Measurements from ENCODE around the gene ZSCAN22. TPM values are rescaled to one million over a fixed set of nuclear protein-coding genes. Genes with fewer than 3 reads are reported as not detected.
A peak's percentile ranks its signal among the peaks of the same experiment; 100 is the strongest.

The ZSCAN22 gene
- total and polyA plus RNA-seq, 2 donors (not counting 1 experiment from before 2014, with no cell fraction given) = 2.8 to 7.1 TPM

DNA sequence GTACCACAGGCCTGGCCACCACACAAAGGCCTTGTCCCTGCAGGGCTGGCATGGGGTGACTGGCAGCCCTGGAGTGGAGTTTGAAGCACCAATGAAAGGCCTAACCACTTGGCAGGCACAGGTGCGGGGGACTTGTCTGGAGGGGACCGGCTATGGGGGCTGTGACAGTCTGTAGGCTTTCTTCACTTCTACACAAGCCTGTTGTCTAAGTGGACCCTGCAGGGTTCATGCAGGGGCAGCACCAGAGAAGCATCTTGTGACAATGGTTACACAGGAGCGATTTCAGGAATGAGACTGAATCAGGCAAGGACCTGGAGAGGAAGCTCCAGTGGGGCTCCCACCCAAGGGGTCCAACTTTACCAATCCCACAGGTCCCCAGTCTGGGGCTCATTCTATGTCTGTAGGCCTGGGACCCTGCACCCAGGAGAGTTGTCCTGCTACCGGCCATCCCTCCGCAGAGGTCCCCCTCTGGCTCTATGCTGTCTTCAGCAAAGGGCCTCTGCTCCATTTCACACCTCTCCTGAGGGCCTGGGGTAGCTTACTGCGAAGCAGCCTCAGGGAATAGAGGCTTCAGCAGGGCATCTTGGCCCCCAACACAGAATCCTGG, 56.3 kb downstream of the ZSCAN22 start:
- no peak overlapping the region for H3K4me2 ChIP-seq (replicated peaks; ENCODE audit: low read depth, low read length, poor library complexity, severe bottlenecking)
- H3K9me3 ChIP-seq (ENCODE audit: control extremely low read depth in 1 of 3, control insufficient read depth in 2 of 3, insufficient read depth in 1 of 3, low read length in 2 of 3) = no peaks in the 10 kb centered on the region
- no peak overlapping the region for H3K4me3 ChIP-seq (ENCODE audit: control extremely low read depth in 1 of 5, extremely low read depth in 1 of 5, insufficient read depth in 1 of 5, low read depth in 2 of 5, low read length in 4 of 5)
- peaks cover 44% of the 10 kb centered on the region for H3K79me2 ChIP-seq (ENCODE audit: control insufficient read depth, insufficient read depth, low read length)
- H3K27ac Mint-ChIP-seq = peak overlapping the region; percentile 63
- TF ChIP-seq, protein P1, sequence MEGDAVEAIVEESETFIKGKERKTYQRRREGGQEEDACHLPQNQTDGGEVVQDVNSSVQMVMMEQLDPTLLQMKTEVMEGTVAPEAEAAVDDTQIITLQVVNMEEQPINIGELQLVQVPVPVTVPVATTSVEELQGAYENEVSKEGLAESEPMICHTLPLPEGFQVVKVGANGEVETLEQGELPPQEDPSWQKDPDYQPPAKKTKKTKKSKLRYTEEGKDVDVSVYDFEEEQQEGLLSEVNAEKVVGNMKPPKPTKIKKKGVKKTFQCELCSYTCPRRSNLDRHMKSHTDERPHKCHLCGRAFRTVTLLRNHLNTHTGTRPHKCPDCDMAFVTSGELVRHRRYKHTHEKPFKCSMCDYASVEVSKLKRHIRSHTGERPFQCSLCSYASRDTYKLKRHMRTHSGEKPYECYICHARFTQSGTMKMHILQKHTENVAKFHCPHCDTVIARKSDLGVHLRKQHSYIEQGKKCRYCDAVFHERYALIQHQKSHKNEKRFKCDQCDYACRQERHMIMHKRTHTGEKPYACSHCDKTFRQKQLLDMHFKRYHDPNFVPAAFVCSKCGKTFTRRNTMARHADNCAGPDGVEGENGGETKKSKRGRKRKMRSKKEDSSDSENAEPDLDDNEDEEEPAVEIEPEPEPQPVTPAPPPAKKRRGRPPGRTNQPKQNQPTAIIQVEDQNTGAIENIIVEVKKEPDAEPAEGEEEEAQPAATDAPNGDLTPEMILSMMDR (IDR thresholded peaks at IDR 0.05) = no peak
- no peak for TF ChIP-seq EZH2 (IDR thresholded peaks at IDR 0.05; ENCODE audit: borderline replicate concordance, insufficient read depth, low read depth, low read length, poor library complexity, severe bottlenecking)
- H3K27me3 ChIP-seq (replicated peaks in 1 of 4; ENCODE audit: control extremely low read depth in 1 of 4, control insufficient read depth in 3 of 4, insufficient read depth in 4 of 4, low read length in 3 of 4) = no peaks in the 10 kb centered on the region
- H4K20me1 ChIP-seq (ENCODE audit: control insufficient read depth, insufficient read depth, low read length, poor library complexity, severe bottlenecking) = peaks cover 8% of the 10 kb centered on the region
- no peaks in the 10 kb centered on the region for H3K27me3 Mint-ChIP-seq
- H2AFZ ChIP-seq (ENCODE audit: insufficient read depth, low read depth, low read length, poor library complexity, severe bottlenecking) = no peak overlapping the region
- peaks cover 48% of the 10 kb centered on the region for H3K4me1 Mint-ChIP-seq
- H3K27ac ChIP-seq (ENCODE audit: low read length in 2 of 2) = no peak overlapping the region
- WGBS (ENCODE audit: insufficient coverage) = 100% methylated on average over 4 of the region's 6 CpGs
- no peaks in the 10 kb centered on the region for H3K9me3 Mint-ChIP-seq (ENCODE audit: insufficient read depth)
- H3K36me3 ChIP-seq (replicated peaks in 1 of 2; ENCODE audit: control extremely low read depth in 1 of 2, control insufficient read depth in 1 of 2, extremely low read depth in 1 of 2, insufficient read depth in 2 of 2, low read length in 1 of 2) = peaks cover under 1 to 3% of the 10 kb centered on the region in 2 experiments
- no peak overlapping the region for H3K9ac ChIP-seq (ENCODE audit: low read length)
- DNase-seq (no peak), ATAC-seq (ENCODE audit: low read depth) (no peak)
- CTCF ChIA-PET = no interaction called here
- POLR2A ChIA-PET = interaction anchor here (4.0 kb wide), 1 partner anchor 20 kb away, joined by 35 read pairs; the partner anchor contains the start of gene ZNF497
- peak overlapping the region; percentile 78 for H3K4me3 Mint-ChIP-seq
- intact Hi-C loops (cut with micrococcal nuclease) = no loop called here
- peaks cover 39 to 49% of the 10 kb centered on the region in 2 donors for H3K4me1 ChIP-seq (ENCODE audit: control insufficient read depth in 2 of 2, insufficient read depth in 2 of 2, low read length in 2 of 2)

DNA sequence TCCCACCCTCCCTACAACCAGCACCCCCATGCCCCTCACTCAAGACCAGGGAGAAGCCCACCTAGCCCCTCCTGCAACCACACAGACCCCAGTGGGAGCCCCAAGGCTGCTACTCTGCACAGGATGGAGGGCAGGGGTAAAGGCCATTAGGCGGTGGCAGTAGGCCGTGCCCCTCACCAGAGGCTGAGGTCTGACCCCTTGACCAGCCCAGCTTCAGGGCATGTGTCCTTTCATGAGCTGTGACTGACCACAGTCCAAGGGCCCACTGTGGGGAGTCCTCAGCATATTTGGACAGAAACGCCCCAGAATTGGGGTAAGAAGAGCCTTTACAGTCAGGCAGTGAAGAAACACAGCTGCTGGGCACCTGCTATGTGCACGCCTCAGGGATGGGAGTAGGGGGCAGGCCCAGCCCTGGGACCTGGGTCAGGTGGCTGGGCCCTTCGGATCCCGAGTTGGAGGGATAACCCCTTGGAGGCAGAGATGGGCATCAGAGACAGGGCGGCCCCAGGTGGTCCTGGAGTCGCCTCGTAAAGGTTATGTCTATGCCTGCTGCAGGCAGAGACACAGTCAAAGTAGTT, 58.6 kb downstream of the ZSCAN22 start:
- Mint-ChIP-seq H3K27me3 (no peaks in the 10 kb centered on the region), H3K27ac (peak overlapping the region; percentile 99), H3K4me3 (peak overlapping the region; percentile 97), H3K9me3 (ENCODE audit: insufficient read depth) (no peaks in the 10 kb centered on the region), H3K4me1 (peaks cover 45% of the 10 kb centered on the region)
- TF ChIP-seq EZH2 (IDR thresholded peaks at IDR 0.05; ENCODE audit: borderline replicate concordance, insufficient read depth, low read depth, low read length, poor library complexity, severe bottlenecking) = no peak
- TF ChIP-seq, protein P1 (IDR thresholded peaks at IDR 0.05) = no peak
- Histone ChIP-seq H3K4me3 (ENCODE audit: control extremely low read depth in 1 of 5, extremely low read depth in 1 of 5, insufficient read depth in 1 of 5, low read depth in 2 of 5, low read length in 4 of 5) (peak overlapping the region in 1 of 5 experiments; percentile 76), H3K9ac (ENCODE audit: low read length) (peak overlapping the region; percentile 69), H3K27me3 (replicated peaks in 1 of 4; ENCODE audit: control extremely low read depth in 1 of 4, control insufficient read depth in 3 of 4, insufficient read depth in 4 of 4, low read length in 3 of 4) (no peaks in the 10 kb centered on the region), H3K36me3 (replicated peaks in 1 of 2; ENCODE audit: control extremely low read depth in 1 of 2, control insufficient read depth in 1 of 2, extremely low read depth in 1 of 2, insufficient read depth in 2 of 2, low read length in 1 of 2) (peaks cover 5 to 14% of the 10 kb centered on the region in 2 experiments), H3K4me1 (ENCODE audit: control insufficient read depth in 2 of 2, insufficient read depth in 2 of 2, low read length in 2 of 2) (peaks cover 31 to 39% of the 10 kb centered on the region in 2 donors), H2AFZ (ENCODE audit: insufficient read depth, low read depth, low read length, poor library complexity, severe bottlenecking) (peak overlapping the region; percentile 81), H3K4me2 (replicated peaks; ENCODE audit: low read depth, low read length, poor library complexity, severe bottlenecking) (peak overlapping the region; percentile 84), H3K79me2 (ENCODE audit: control insufficient read depth, insufficient read depth, low read length) (peaks cover 56% of the 10 kb centered on the region), H3K9me3 (ENCODE audit: control extremely low read depth in 1 of 3, control insufficient read depth in 2 of 3, insufficient read depth in 1 of 3, low read length in 2 of 3) (no peaks in the 10 kb centered on the region), H4K20me1 (ENCODE audit: control insufficient read depth, insufficient read depth, low read length, poor library complexity, severe bottlenecking) (peaks cover 21% of the 10 kb centered on the region), H3K27ac (ENCODE audit: low read length in 2 of 2) (peak overlapping the region; percentile 94 to 95)
- ATAC-seq (ENCODE audit: low read depth) = no peak
- CTCF ChIA-PET = interaction anchor here (1.1 kb wide), 1 partner anchor 23 kb away, joined by 3 read pairs; the partner anchor contains the start of gene ZNF584
- intact Hi-C loops (cut with micrococcal nuclease) = no loop called here
- DNase-seq = no peak
- 75% methylated on average over 9 of the region's 9 CpGs for WGBS (ENCODE audit: insufficient coverage)
- POLR2A ChIA-PET = interaction anchor here (0.6 to 2.9 kb wide), 4 partner anchors 22 to 841 kb away, joined by 3 to 18 read pairs (median 7); partner anchors contain the start of genes ZBTB45 and ZNF497

All from B cell (primary cell).